ENCODE results near the gene FOXP4.

GRCh38 chr6:41629128-41629527 is 82.9 kb downstream of the FOXP4 start:
- TF ChIP-seq EZH2 (IDR thresholded peaks at IDR 0.05; ENCODE audit: insufficient read depth, low read length): no peak
- TF ChIP-seq, protein P1, sequence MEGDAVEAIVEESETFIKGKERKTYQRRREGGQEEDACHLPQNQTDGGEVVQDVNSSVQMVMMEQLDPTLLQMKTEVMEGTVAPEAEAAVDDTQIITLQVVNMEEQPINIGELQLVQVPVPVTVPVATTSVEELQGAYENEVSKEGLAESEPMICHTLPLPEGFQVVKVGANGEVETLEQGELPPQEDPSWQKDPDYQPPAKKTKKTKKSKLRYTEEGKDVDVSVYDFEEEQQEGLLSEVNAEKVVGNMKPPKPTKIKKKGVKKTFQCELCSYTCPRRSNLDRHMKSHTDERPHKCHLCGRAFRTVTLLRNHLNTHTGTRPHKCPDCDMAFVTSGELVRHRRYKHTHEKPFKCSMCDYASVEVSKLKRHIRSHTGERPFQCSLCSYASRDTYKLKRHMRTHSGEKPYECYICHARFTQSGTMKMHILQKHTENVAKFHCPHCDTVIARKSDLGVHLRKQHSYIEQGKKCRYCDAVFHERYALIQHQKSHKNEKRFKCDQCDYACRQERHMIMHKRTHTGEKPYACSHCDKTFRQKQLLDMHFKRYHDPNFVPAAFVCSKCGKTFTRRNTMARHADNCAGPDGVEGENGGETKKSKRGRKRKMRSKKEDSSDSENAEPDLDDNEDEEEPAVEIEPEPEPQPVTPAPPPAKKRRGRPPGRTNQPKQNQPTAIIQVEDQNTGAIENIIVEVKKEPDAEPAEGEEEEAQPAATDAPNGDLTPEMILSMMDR (IDR thresholded peaks at IDR 0.05; ENCODE audit: insufficient read depth, low read depth, low read length): no peak

All from astrocyte (in vitro differentiated cells and primary cell).